K562 (cell line): Measurements from ENCODE around the gene OR2Z1. TPM values are rescaled to one million over a fixed set of nuclear protein-coding genes. Genes with fewer than 3 reads are reported as not detected.

Experiments
- ATAC-seq: fragments of 200-7000 bp; cut with Tn5 transposase; 3 replicates; pipeline ENCODE4 v1.9.1; 2020; ENCODE audit warnings: moderate library complexity
- BruUV-seq: library from RNA; stranded (reverse); fragments of 400-500 nt; replicated peaks from 2 replicates; lab custom pipeline; 2021; lab: Mats Ljungman, UMichigan
- CTCF ChIA-PET: fragments of 300-600 bp; formaldehyde crosslinking; extraction: SDS; loops from one replicate; lab custom pipeline; 2021; ENCODE audit warnings: low intra/inter-chr PET ratio; lab: Yijun Ruan, JAX
- POLR2A ChIA-PET: fragments of 300-600, 350-650 bp; sonication (Branson Sonifier 250); formaldehyde crosslinking; extraction: SDS; loops from one replicate; lab custom pipeline; 2021; ENCODE audit warnings: antibody characterized with exemption, inconsistent platforms; lab: Yijun Ruan, JAX
- DNase-seq, 4 experiments: peaks; one replicate each; pipeline versions ENCODE4 v3.0.0 to v3.0.0-alpha.2; 2011 to 2018; ENCODE audit warnings: low spot score in 3 of 4, mixed read lengths in 3 of 4; ENCODE audit errors: extremely low read depth in 1 of 4
- FAIRE-seq: peaks from 2 replicates; lab custom pipeline; 2011; peaks lifted over from hg19 to GRCh38; lab: Jason Lieb, UNC
- H2AFZ ChIP-seq: 2 replicates; pipeline ENCODE4 v1.6.0; 2011; ENCODE audit warnings: low read depth, low read length, control low read depth, inconsistent platforms
- H3K27ac ChIP-seq: fragments of 200-600 bp; 3 replicates; pipeline ENCODE4 v1.8.0; 2011; ENCODE audit warnings: low read depth, mild to moderate bottlenecking, control low read depth, inconsistent platforms, low read length, moderate library complexity, mixed read lengths; ENCODE audit errors: extremely low read depth
- H3K27me3 ChIP-seq, 2 experiments: fragments of 300-600 bp in 1 of 2; 2 replicates in 1 of 2; 3 replicates in 1 of 2; pipeline versions ENCODE4 v1.6.0 to v1.8.0; 2011; ENCODE audit warnings: inconsistent platforms in 2 of 2, low read length in 2 of 2, mild to moderate bottlenecking in 1 of 2, mixed read lengths in 1 of 2, moderate library complexity in 1 of 2; ENCODE audit not compliant: control insufficient read depth in 2 of 2, insufficient read depth in 2 of 2
- H3K36me3 ChIP-seq: fragments of 300-600 bp; 3 replicates; pipeline ENCODE4 v1.8.0; 2011; ENCODE audit warnings: mild to moderate bottlenecking, low read length, inconsistent platforms; ENCODE audit not compliant: control insufficient read depth, insufficient read depth
- H3K4me1 ChIP-seq, 2 experiments: fragments of 200-600 bp in 1 of 2; replicated peaks in 1 of 2; 2 replicates in 1 of 2; 3 replicates in 1 of 2; pipeline versions ENCODE4 v1.5.1 to v1.8.0; 2011; ENCODE audit warnings: inconsistent platforms in 2 of 2, low read length in 2 of 2, mild to moderate bottlenecking in 1 of 2, mixed read lengths in 1 of 2, moderate library complexity in 1 of 2; ENCODE audit not compliant: control insufficient read depth in 2 of 2, insufficient read depth in 2 of 2
- H3K4me2 ChIP-seq: 2 replicates; pipeline ENCODE4 v1.6.1; 2011; ENCODE audit warnings: low read length, control low read depth, inconsistent platforms, mixed read lengths; ENCODE audit not compliant: insufficient read depth
- H3K4me3 ChIP-seq: fragments of 200-600 bp; sonication (generic), shearing (Covaris generic); 2 replicates; pipeline ENCODE4 v1.5.1; 2016; ENCODE audit warnings: control low read depth, inconsistent platforms
- H3K79me2 ChIP-seq: fragments of 200-600 bp; 3 replicates; pipeline ENCODE4 v1.8.0; 2011; ENCODE audit warnings: low read length, inconsistent platforms; ENCODE audit not compliant: control insufficient read depth, insufficient read depth
- H3K9ac ChIP-seq, 2 experiments: 2 replicates each; pipeline versions ENCODE4 v1.6.0 to v1.6.1; 2011; ENCODE audit warnings: low read depth in 2 of 2, low read length in 2 of 2, control low read depth in 1 of 2, inconsistent platforms in 1 of 2, mild to moderate bottlenecking in 1 of 2, mixed read lengths in 1 of 2; ENCODE audit not compliant: insufficient read depth in 1 of 2
- H3K9me1 ChIP-seq: one replicate; pipeline ENCODE4 v1.6.0; 2011; ENCODE audit warnings: inconsistent platforms, mild to moderate bottlenecking, low read length, moderate library complexity; ENCODE audit not compliant: control insufficient read depth, insufficient read depth
- H3K9me3 ChIP-seq: replicated peaks from 2 replicates; pipeline ENCODE4 v1.5.1; 2011; ENCODE audit warnings: low read depth, low read length, inconsistent platforms; ENCODE audit not compliant: control insufficient read depth, insufficient read depth
- H4K20me1 ChIP-seq: replicated peaks from 2 replicates; pipeline ENCODE4 v1.6.1; 2011; ENCODE audit warnings: low read length, inconsistent platforms, mixed read lengths; ENCODE audit not compliant: control insufficient read depth, insufficient read depth
- BCL6 ChIP-seq: fragments of 250-450 bp; sonication (Bioruptor Pico); IDR thresholded peaks from 2 replicates; pipeline ENCODE4 v1.4.0; 2020
- CEBPG ChIP-seq, 3 experiments: fragments of 200-800 bp in 1 of 3; sonication (Bioruptor generic) in 1 of 3; sonication (generic) in 1 of 3; formaldehyde crosslinking in 1 of 3; IDR thresholded peaks in 2 of 3; conservative IDR thresholded peaks in 1 of 3; 2 replicates each; pipeline versions ENCODE4 v1.6.1 to v1.8.0; 2016 to 2022; ENCODE audit warnings: missing compliant biosample characterization in 2 of 3, missing genetic modification characterization in 2 of 3, mild to moderate bottlenecking in 1 of 3, missing genetic modification reagents in 1 of 3
- EGR1 ChIP-seq: fragments of 450-650 bp; conservative IDR thresholded peaks from 2 replicates; pipeline ENCODE4 v1.6.1; 2017; ENCODE audit warnings: mild to moderate bottlenecking
- FOXJ3 ChIP-seq: sonication (generic); formaldehyde crosslinking; IDR thresholded peaks from 2 replicates; pipeline ENCODE4 v1.4.0; 2020; ENCODE audit warnings: mild to moderate bottlenecking, missing genetic modification reagents
- FOXK1 ChIP-seq: sonication (generic); formaldehyde crosslinking; IDR thresholded peaks from 2 replicates; pipeline ENCODE4 v1.8.0; 2022; ENCODE audit warnings: missing genetic modification reagents, mild to moderate bottlenecking, borderline replicate concordance
- HNRNPUL1 ChIP-seq: fragments of 200-400 bp; formaldehyde crosslinking; IDR thresholded peaks from 2 replicates; pipeline ENCODE4 v1.6.1; 2017; ENCODE audit warnings: low read length
- NR2C2 ChIP-seq, 2 experiments: fragments of 200-800 bp in 1 of 2; sonication (Bioruptor generic) in 1 of 2; sonication (generic) in 1 of 2; formaldehyde crosslinking in 1 of 2; IDR thresholded peaks; 2 replicates each; pipeline versions ENCODE4 v1.6.1 to v1.8.0; 2016 to 2022; ENCODE audit warnings: mild to moderate bottlenecking in 1 of 2, missing compliant biosample characterization in 1 of 2, missing genetic modification characterization in 1 of 2, missing genetic modification reagents in 1 of 2
- PCBP1 ChIP-seq: fragments of 200-400 bp; formaldehyde crosslinking; IDR thresholded peaks from 2 replicates; pipeline ENCODE4 v1.6.1; 2018; ENCODE audit warnings: mild to moderate bottlenecking, low read depth, low read length; ENCODE audit not compliant: poor library complexity, severe bottlenecking
- PHB2 ChIP-seq: fragments of 450-650 bp; IDR thresholded peaks from 2 replicates; pipeline ENCODE4 v1.6.1; 2017; ENCODE audit warnings: low read depth
- PTRF ChIP-seq: fragments of 450-650 bp; IDR thresholded peaks from 2 replicates; pipeline ENCODE4 v1.6.1; 2016; ENCODE audit warnings: mild to moderate bottlenecking, missing genetic modification characterization, missing compliant biosample characterization
- RBM39 ChIP-seq: fragments of 200-400 bp; formaldehyde crosslinking; optimal IDR thresholded peaks from 2 replicates; pipeline ENCODE3; 2018; ENCODE audit warnings: low read depth, low read length
- TCF3 ChIP-seq: sonication (generic); formaldehyde crosslinking; IDR thresholded peaks from 2 replicates; pipeline ENCODE4 v1.4.0; 2020; ENCODE audit warnings: mild to moderate bottlenecking, missing genetic modification reagents
- TSC22D4 ChIP-seq: fragments of 450-650 bp; IDR thresholded peaks from 2 replicates; pipeline ENCODE4 v1.6.1; 2016; ENCODE audit warnings: missing genetic modification characterization, missing biosample characterization, control low read depth
- WGBS: fragments of 100-300 bp; shearing (Covaris generic); methylation state at CpG from one replicate; pipeline ENCODE4 v1.1.6; 2016; ENCODE audit warnings: low coverage, mixed read lengths; ENCODE audit not compliant: insufficient coverage; ENCODE audit errors: missing lambda C conversion rate; 5-methylcytosine and 5-hydroxymethylcytosine counted together
- in situ Hi-C: fragments of 300-500 bp; cut with MboI; formaldehyde crosslinking; loops from 4 replicates; pipeline ENCODE4 v1.15.0; 2018; ENCODE audit warnings: inconsistent platforms, mixed read lengths
- intact Hi-C: fragments of 100-400 bp; cut with micrococcal nuclease; formaldehyde crosslinking; loops from 2 replicates; pipeline ENCODE4 v1.14.2; 2022
- polyA plus RNA-seq, 8 experiments: library from polyadenylated mRNA; depleted of rRNA in 4 of 8; stranded (reverse) in 5 of 8; unstranded in 3 of 8; fragments of >200 nt; fragmentation: Nextera tagmentation in 2 of 8; fragmentation: Illumina TruSeq in 1 of 8; extraction: Ambion mirVana in 2 of 8; extraction: Trizol in 1 of 8; gene quantifications; 2 replicates each; pipeline versions ENCODE4 v1.2.1 to v1.2.3, GENCODE V29; 2011 to 2014; ENCODE audit warnings: inconsistent platforms in 1 of 8, missing spikeins in 1 of 8
- total RNA-seq, 7 experiments: library from RNA; depleted of rRNA in 6 of 7; stranded (reverse); fragments of >200 nt in 6 of 7; fragmentation: Illumina TruSeq in 2 of 7; extraction: Trizol in 2 of 7; gene quantifications; 2 replicates each; pipeline versions ENCODE4 v1.2.1 to v1.2.3, GENCODE V29; 2011 to 2021; ENCODE audit warnings: low replicate concordance in 1 of 7
- TF ChIP-seq, protein P1 (sequence below): fragments of 450-650 bp; IDR thresholded peaks from 2 replicates; pipeline ENCODE4 v1.6.1; 2017; ENCODE audit warnings: antibody characterized with exemption
- TF ChIP-seq, protein P2 (sequence below): fragments of 450-650 bp; formaldehyde crosslinking; IDR thresholded peaks from 2 replicates; pipeline ENCODE4 v1.4.0; 2022; ENCODE audit warnings: mild to moderate bottlenecking, moderate library complexity
- TF ChIP-seq, protein P3 (sequence below): sonication (generic); formaldehyde crosslinking; IDR thresholded peaks from 2 replicates; pipeline ENCODE4 v1.8.0; 2022; ENCODE audit warnings: missing genetic modification reagents, mild to moderate bottlenecking, borderline replicate concordance

Gene OR2Z1
- total and polyA plus RNA-seq, 9 of the 15 experiments (the other 6 are each of a cell fraction or from before 2014, with no cell fraction given): 0.13 TPM; not detected in 8

DNA sequence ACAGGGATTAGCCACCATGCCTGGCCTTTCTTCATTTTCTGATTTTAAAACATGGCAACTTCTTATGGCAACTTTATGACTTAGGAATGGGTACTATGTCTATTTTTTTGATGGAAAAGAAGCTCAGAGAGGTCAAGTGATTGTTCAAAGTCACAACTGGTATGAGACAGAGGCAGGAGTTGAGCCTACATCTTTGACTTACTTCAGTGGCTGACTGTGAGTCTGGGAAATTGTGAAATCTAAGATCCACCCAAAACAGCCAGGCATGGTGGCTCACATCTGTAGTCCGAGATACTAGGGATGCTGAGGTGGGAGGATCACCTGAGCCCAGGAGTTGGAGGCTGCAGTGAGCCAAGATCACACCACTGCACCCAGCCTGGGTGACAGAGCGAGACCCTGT, 20.5 kb upstream of the OR2Z1 start (continued):
- no peak for TF ChIP-seq BCL6 (CRISPR knock-in tag)
- TF ChIP-seq RBM39: no peak
- TF ChIP-seq PHB2: no peak
- TF ChIP-seq, protein P1, sequence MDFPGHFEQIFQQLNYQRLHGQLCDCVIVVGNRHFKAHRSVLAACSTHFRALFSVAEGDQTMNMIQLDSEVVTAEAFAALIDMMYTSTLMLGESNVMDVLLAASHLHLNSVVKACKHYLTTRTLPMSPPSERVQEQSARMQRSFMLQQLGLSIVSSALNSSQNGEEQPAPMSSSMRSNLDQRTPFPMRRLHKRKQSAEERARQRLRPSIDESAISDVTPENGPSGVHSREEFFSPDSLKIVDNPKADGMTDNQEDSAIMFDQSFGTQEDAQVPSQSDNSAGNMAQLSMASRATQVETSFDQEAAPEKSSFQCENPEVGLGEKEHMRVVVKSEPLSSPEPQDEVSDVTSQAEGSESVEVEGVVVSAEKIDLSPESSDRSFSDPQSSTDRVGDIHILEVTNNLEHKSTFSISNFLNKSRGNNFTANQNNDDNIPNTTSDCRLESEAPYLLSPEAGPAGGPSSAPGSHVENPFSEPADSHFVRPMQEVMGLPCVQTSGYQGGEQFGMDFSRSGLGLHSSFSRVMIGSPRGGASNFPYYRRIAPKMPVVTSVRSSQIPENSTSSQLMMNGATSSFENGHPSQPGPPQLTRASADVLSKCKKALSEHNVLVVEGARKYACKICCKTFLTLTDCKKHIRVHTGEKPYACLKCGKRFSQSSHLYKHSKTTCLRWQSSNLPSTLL: no peak
- TF ChIP-seq, protein P2, sequence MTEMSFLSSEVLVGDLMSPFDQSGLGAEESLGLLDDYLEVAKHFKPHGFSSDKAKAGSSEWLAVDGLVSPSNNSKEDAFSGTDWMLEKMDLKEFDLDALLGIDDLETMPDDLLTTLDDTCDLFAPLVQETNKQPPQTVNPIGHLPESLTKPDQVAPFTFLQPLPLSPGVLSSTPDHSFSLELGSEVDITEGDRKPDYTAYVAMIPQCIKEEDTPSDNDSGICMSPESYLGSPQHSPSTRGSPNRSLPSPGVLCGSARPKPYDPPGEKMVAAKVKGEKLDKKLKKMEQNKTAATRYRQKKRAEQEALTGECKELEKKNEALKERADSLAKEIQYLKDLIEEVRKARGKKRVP (CRISPR knock-in tag): no peak
- no peak for TF ChIP-seq TSC22D4 (tag)

DNA sequence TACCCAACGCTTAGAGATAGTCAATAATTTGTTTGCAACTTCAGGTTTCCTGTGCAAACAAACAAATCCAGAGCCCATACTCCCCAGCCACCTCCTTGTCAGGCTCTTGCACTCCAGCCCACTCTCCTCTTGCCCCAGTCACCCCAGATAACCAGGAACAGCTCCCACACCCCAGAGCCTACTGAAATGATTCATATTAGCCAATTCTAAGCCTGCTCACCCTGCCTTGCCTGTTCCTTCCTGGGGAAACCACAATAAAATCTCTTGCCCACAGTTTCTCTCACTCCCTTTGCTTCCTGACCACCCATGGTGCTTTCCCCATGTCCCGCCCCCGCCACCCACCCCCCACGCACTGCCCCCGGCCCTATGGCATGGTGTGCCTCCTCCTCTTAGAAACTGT, 19.1 kb upstream of the OR2Z1 start:
- Histone ChIP-seq H3K9me3 (no peaks in the 10 kb centered on the region), H3K4me3 (no peak overlapping the region), H3K4me2 (no peak overlapping the region), H3K9ac (no peak overlapping the region), H4K20me1 (no peaks in the 10 kb centered on the region), H2AFZ (no peak overlapping the region), H3K9me1 (no peaks in the 10 kb centered on the region), H3K4me1 (peaks cover 5 to 12% of the 10 kb centered on the region in 2 experiments), H3K27me3 (peaks cover 0 to 6% of the 10 kb centered on the region in 2 experiments; a peak in 2 of 5 replicates), H3K36me3 (no peaks in the 10 kb centered on the region), H3K27ac (no peak overlapping the region), H3K79me2 (no peaks in the 10 kb centered on the region)
- in situ Hi-C loops (no loop called here), intact Hi-C loops (no loop called here)
- WGBS: 0% methylated on average over 5 of the region's 5 CpGs
- POLR2A ChIA-PET: interaction anchor here (0.6 kb wide), 2 partner anchors 42 to 83 kb away, joined by 3 read pairs; no protein-coding TSS in a partner anchor
- BruUV-seq: no TSS peak
- CTCF ChIA-PET: no interaction called here
- FAIRE-seq (no peak), ATAC-seq (no peak), DNase-seq (peak in 1 of 4 experiments; percentile 17)
- TF ChIP-seq HNRNPUL1 (no peak), PCBP1 (no peak), CEBPG (CRISPR knock-in tag; IDR thresholded peaks at IDR 0.05) (no peak), CEBPG (tag; conservative IDR thresholded peaks at IDR 0.05 in 1 of 2, IDR thresholded peaks at IDR 0.05 in 1 of 2) (0 out of 4 replicates have a peak, but pooled peaks of 1 of the 2 experiments have one; percentile 29), TCF3 (CRISPR knock-in tag) (peak; percentile 40; the same call in 1 of the 2 replicates), FOXK1 (CRISPR knock-in tag) (no peak), PTRF (tag) (no peak), EGR1 (0 out of 2 replicates have a peak, but pooled peaks have one; percentile 22), FOXJ3 (CRISPR knock-in tag) (no peak), NR2C2 (CRISPR knock-in tag; IDR thresholded peaks at IDR 0.05) (no peak), NR2C2 (tag; IDR thresholded peaks at IDR 0.05) (peak; percentile 22; the same call in 1 of the 2 replicates)
- TF ChIP-seq, protein P3, sequence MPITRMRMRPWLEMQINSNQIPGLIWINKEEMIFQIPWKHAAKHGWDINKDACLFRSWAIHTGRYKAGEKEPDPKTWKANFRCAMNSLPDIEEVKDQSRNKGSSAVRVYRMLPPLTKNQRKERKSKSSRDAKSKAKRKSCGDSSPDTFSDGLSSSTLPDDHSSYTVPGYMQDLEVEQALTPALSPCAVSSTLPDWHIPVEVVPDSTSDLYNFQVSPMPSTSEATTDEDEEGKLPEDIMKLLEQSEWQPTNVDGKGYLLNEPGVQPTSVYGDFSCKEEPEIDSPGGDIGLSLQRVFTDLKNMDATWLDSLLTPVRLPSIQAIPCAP: no peak
